ENCODE results near the gene DSC1.

- TF ChIP-seq CTCF (IDR thresholded peaks at IDR 0.05) (no peak), POLR2A (IDR thresholded peaks at IDR 0.05) (no peak)
Measured at GRCh38 chr18:31156821-31157763, 5.6 kb downstream of the DSC1 start.

Measured in testis (tissue), 2 donors.